ENCODE results near the gene TSC22D2.

DNA sequence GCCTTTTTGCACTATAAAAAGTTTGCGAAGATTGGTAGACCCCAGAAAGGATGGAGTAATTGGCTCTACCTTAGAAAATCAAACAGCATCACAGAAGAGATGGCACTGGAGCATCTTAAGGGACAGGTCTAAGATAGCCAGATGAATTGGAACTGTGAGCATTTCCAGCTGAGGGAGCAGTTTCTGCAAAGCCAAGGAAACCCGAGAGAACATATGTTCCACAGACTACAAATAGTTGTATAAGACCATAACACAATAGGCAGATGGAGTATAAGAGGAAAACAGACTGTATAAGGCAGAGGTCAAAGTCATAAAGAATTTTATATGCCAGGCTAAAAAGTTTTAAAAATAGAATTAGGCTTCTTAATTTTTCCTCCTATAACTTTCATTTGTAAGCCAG lies 46.0 kb downstream of the TSC22D2 start:
- TF ChIP-seq CTCF (IDR thresholded peaks at IDR 0.05), result no peak
- TF ChIP-seq ZFX (IDR thresholded peaks at IDR 0.05; ENCODE audit: borderline replicate concordance), result no peak
